HCT116 (cell line): ENCODE data around the gene TBX4. TPM values are rescaled to one million over a fixed set of nuclear protein-coding genes. Genes with fewer than 3 reads are reported as not detected.

Experiments used
- ATAC-seq: fragments of 200-7000 bp; cut with Tn5 transposase; 2 replicates; pipeline ENCODE4 v1.9.1; 2020; ENCODE audit warnings: mild to moderate bottlenecking, moderate library complexity
- BruUV-seq: library from RNA; stranded (reverse); fragments of 400-500 nt; replicated peaks from 2 replicates; lab custom pipeline; 2021; lab: Mats Ljungman, UMichigan
- CTCF ChIA-PET: fragments of 300-600 bp; sonication (Branson Sonifier 250); formaldehyde crosslinking; loops from one replicate; lab custom pipeline; 2021; ENCODE audit warnings: antibody characterized with exemption; lab: Charles Lee
- POLR2A ChIA-PET: fragments of 300-600, 350-600 bp; sonication (Branson Sonifier 250); formaldehyde crosslinking; loops from one replicate; lab custom pipeline; 2021; ENCODE audit warnings: antibody characterized with exemption; lab: Charles Lee
- RAD21 ChIA-PET, 2 experiments: fragments of 300-600 bp; sonication (Branson Sonifier 250); formaldehyde crosslinking; loops; one replicate each; lab custom pipeline; 2023; ENCODE audit warnings: low total read pairs in 2 of 2; ENCODE audit not compliant: uncharacterized antibody in 2 of 2, unreplicated experiment in 2 of 2, low non-redundant PET in 1 of 2; lab: Charles Lee
- DNase-seq: peaks from one replicate; pipeline ENCODE4 v3.0.0-alpha.2; 2010; ENCODE audit warnings: low read depth, low spot score
- H2AFZ ChIP-seq: fragments of 200-600 bp; shearing (Covaris generic), sonication (generic); 2 replicates; pipeline ENCODE4 v1.6.1; 2017; ENCODE audit warnings: low read depth, mixed run types, mixed read lengths, antibody characterized with exemption, low read length; ENCODE audit not compliant: poor library complexity, severe bottlenecking
- H3K27ac ChIP-seq: 2 replicates; pipeline ENCODE4 v1.5.1; 2012; ENCODE audit warnings: low read depth, low read length
- H3K27me3 ChIP-seq: fragments of 200-600 bp; sonication (generic); 2 replicates; pipeline ENCODE4 v1.6.1; 2016; ENCODE audit warnings: mixed run types, low read length, mixed read lengths; ENCODE audit not compliant: insufficient read depth
- H3K36me3 ChIP-seq, 2 experiments: fragments of 200-500 bp in 1 of 2; fragments of 200-600 bp in 1 of 2; sonication (Bioruptor generic) in 1 of 2; sonication (generic) in 1 of 2; 2 replicates each; pipeline versions ENCODE4 v1.5.1 to v1.6.1; 2014 to 2016; ENCODE audit warnings: low read length in 2 of 2, inconsistent platforms in 1 of 2, mixed read lengths in 1 of 2, mixed run types in 1 of 2; ENCODE audit not compliant: insufficient read depth in 2 of 2, control insufficient read depth in 1 of 2
- H3K4me1 ChIP-seq, 2 experiments: fragments of 200-600 bp in 1 of 2; sonication (generic) in 1 of 2; 2 replicates each; pipeline versions ENCODE4 v1.5.1 to v1.6.1; 2012 to 2017; ENCODE audit warnings: low read length in 2 of 2, inconsistent platforms in 1 of 2, mild to moderate bottlenecking in 1 of 2, mixed read lengths in 1 of 2, mixed run types in 1 of 2, moderate library complexity in 1 of 2; ENCODE audit not compliant: insufficient read depth in 2 of 2, control insufficient read depth in 1 of 2
- H3K4me2 ChIP-seq: fragments of 200-600 bp; sonication (generic); 2 replicates; pipeline ENCODE4 v1.6.1; 2017; ENCODE audit warnings: mixed run types, low read length, mixed read lengths
- H3K4me3 ChIP-seq, 2 experiments: fragments of 200-600 bp in 1 of 2; sonication (generic) in 1 of 2; replicated peaks in 1 of 2; 2 replicates each; pipeline ENCODE4 v1.5.1; 2011 to 2016; ENCODE audit warnings: low read length in 2 of 2, control low read depth in 1 of 2, low read depth in 1 of 2, mild to moderate bottlenecking in 1 of 2, mixed read lengths in 1 of 2, mixed run types in 1 of 2
- H3K79me2 ChIP-seq: fragments of 200-600 bp; sonication (generic); 2 replicates; pipeline ENCODE4 v1.6.1; 2017; ENCODE audit warnings: mild to moderate bottlenecking, mixed run types, low read length, moderate library complexity, mixed read lengths; ENCODE audit not compliant: insufficient read depth
- H3K9ac ChIP-seq: fragments of 200-600 bp; sonication (generic); 2 replicates; pipeline ENCODE4 v1.6.1; 2016; ENCODE audit warnings: low read length, mixed read lengths
- H3K9me2 ChIP-seq: fragments of 200-600 bp; sonication (generic), shearing (Covaris generic); 2 replicates; pipeline ENCODE4 v1.6.1; 2017; ENCODE audit warnings: mixed run types, mild to moderate bottlenecking, moderate library complexity; ENCODE audit not compliant: insufficient read depth
- H3K9me3 ChIP-seq, 2 experiments: fragments of 200-500 bp in 1 of 2; fragments of 200-600 bp in 1 of 2; sonication (Bioruptor generic) in 1 of 2; sonication (generic) in 1 of 2; 2 replicates each; pipeline ENCODE4 v1.6.1; 2014 to 2017; ENCODE audit warnings: low read length in 2 of 2, mixed read lengths in 2 of 2, inconsistent platforms in 1 of 2, low read depth in 1 of 2, mild to moderate bottlenecking in 1 of 2, mixed run types in 1 of 2, moderate library complexity in 1 of 2; ENCODE audit not compliant: control insufficient read depth in 1 of 2, insufficient read depth in 1 of 2
- H4K20me1 ChIP-seq: fragments of 200-600 bp; sonication (generic), shearing (Covaris generic); 2 replicates; pipeline ENCODE4 v1.6.1; 2017; ENCODE audit warnings: mixed run types, mild to moderate bottlenecking, moderate library complexity; ENCODE audit not compliant: insufficient read depth
- CBX3 ChIP-seq: IDR thresholded peaks from 2 replicates; pipeline ENCODE4 v1.6.1; 2012; ENCODE audit warnings: low read depth
- CEBPB ChIP-seq: IDR thresholded peaks from 2 replicates; pipeline ENCODE4 v1.6.1; 2012; ENCODE audit warnings: low read depth
- CTCF ChIP-seq, 3 experiments: fragments of 200-600 bp in 1 of 3; sonication (generic) in 1 of 3; IDR thresholded peaks in 2 of 3; conservative IDR thresholded peaks in 1 of 3; 2 replicates each; pipeline ENCODE4 v1.5.1; 2012 to 2017; ENCODE audit warnings: low read depth in 2 of 3, low read length in 2 of 3, antibody characterized with exemption in 1 of 3, borderline replicate concordance in 1 of 3, control low read depth in 1 of 3, mild to moderate bottlenecking in 1 of 3, mixed read lengths in 1 of 3, mixed run types in 1 of 3, moderate library complexity in 1 of 3; ENCODE audit not compliant: insufficient read depth in 1 of 3
- EGR1 ChIP-seq: IDR thresholded peaks from 2 replicates; pipeline ENCODE4 v1.6.1; 2012; ENCODE audit warnings: low read depth
- ELF1 ChIP-seq: IDR thresholded peaks from 2 replicates; pipeline ENCODE4 v1.6.1; 2012; ENCODE audit warnings: low read depth, borderline replicate concordance
- EZH2 ChIP-seq: fragments of 200-600 bp; sonication (generic); IDR thresholded peaks from 2 replicates; pipeline ENCODE4 v1.6.1; 2017; ENCODE audit warnings: antibody characterized with exemption, mixed run types
- EZH2phosphoT487 ChIP-seq: fragments of 200-600 bp; IDR thresholded peaks from 2 replicates; pipeline ENCODE4 v1.6.1; 2018; ENCODE audit warnings: antibody characterized with exemption, borderline replicate concordance
- FOSL1 ChIP-seq: IDR thresholded peaks from 2 replicates; pipeline ENCODE4 v1.6.1; 2012; ENCODE audit warnings: low read depth
- POLR2A ChIP-seq: IDR thresholded peaks from 2 replicates; pipeline ENCODE4 v1.7.0; 2011; ENCODE audit warnings: borderline replicate concordance; ENCODE audit not compliant: insufficient read depth, insufficient read length; ENCODE audit errors: extremely low read depth
- POLR2AphosphoS5 ChIP-seq: IDR thresholded peaks from 2 replicates; pipeline ENCODE4 v1.6.1; 2011; ENCODE audit warnings: mild to moderate bottlenecking, low read depth, low read length, moderate library complexity
- RAD21 ChIP-seq: IDR thresholded peaks from 2 replicates; pipeline ENCODE4 v1.6.1; 2012; ENCODE audit warnings: low read depth, mild to moderate bottlenecking
- SIN3A ChIP-seq: IDR thresholded peaks from 2 replicates; pipeline ENCODE4 v1.6.1; 2012; ENCODE audit warnings: low read depth
- SRF ChIP-seq: IDR thresholded peaks from 2 replicates; pipeline ENCODE4 v1.6.1; 2012; ENCODE audit warnings: low read depth
- TCF7L2 ChIP-seq: IDR thresholded peaks from 2 replicates; pipeline ENCODE4 v1.7.0; 2011; ENCODE audit warnings: borderline replicate concordance, inconsistent platforms; ENCODE audit not compliant: insufficient read depth, insufficient read length; ENCODE audit errors: extremely low read depth
- YY1 ChIP-seq: IDR thresholded peaks from 2 replicates; pipeline ENCODE4 v1.6.1; 2011; ENCODE audit warnings: low read length, low read depth, moderate library complexity, mild to moderate bottlenecking; ENCODE audit not compliant: insufficient replicate concordance; ENCODE audit errors: extremely low read depth
- ZNF274 ChIP-seq: fragments of 200-500 bp; sonication (Bioruptor generic); IDR thresholded peaks from 2 replicates; pipeline ENCODE4 v1.6.1; 2014; ENCODE audit warnings: mild to moderate bottlenecking, low read depth, low read length, inconsistent platforms
- intact Hi-C: fragments of 100-400 bp; cut with micrococcal nuclease; formaldehyde crosslinking; loops from 2 replicates; pipeline ENCODE4 v1.10.0; 2022
- total RNA-seq: library from RNA; stranded (reverse); gene quantifications from one replicate; pipeline ENCODE4 v1.2.1, GENCODE V29; 2021; ENCODE audit not compliant: unreplicated experiment
- TF ChIP-seq, protein P1 (sequence below): IDR thresholded peaks from 2 replicates; pipeline ENCODE4 v1.6.1; 2012
- TF ChIP-seq, protein P2 (sequence below): IDR thresholded peaks from 2 replicates; pipeline ENCODE4 v1.6.1; 2012

The TBX4 gene
- total RNA-seq, 1 experiment from 2014 or later = 0.27 TPM

GRCh38 chr17:61403801-61404662, 48.2 kb upstream of the TBX4 start:
- Histone ChIP-seq H2AFZ (no peak overlapping the region), H3K4me2 (no peak overlapping the region), H3K9ac (no peak overlapping the region), H3K36me3 (no peaks in the 10 kb centered on the region), H3K9me3 (no peaks in the 10 kb centered on the region), H4K20me1 (no peaks in the 10 kb centered on the region), H3K27ac (no peak overlapping the region), H3K79me2 (no peaks in the 10 kb centered on the region)
- DNase-seq = no peak
- intact Hi-C loops = no loop called here
- no TSS peak for BruUV-seq
- CTCF ChIA-PET = no interaction called here
- TF ChIP-seq TCF7L2 (no peak), CEBPB (no peak), YY1 (no peak), CTCF (IDR thresholded peaks at IDR 0.05 in 2 of 3, conservative IDR thresholded peaks at IDR 0.05 in 1 of 3; ENCODE audit: borderline replicate concordance in 1 of 3, insufficient read depth in 1 of 3, low read depth in 2 of 3, low read length in 2 of 3) (no peak), SRF (no peak), CBX3 (no peak), FOSL1 (no peak), EGR1 (no peak), RAD21 (no peak), EZH2 (no peak), POLR2A (no peak), SIN3A (no peak), ZNF274 (no peak), POLR2AphosphoS5 (no peak), EZH2phosphoT487 (no peak), ELF1 (no peak)
- TF ChIP-seq, protein P1, sequence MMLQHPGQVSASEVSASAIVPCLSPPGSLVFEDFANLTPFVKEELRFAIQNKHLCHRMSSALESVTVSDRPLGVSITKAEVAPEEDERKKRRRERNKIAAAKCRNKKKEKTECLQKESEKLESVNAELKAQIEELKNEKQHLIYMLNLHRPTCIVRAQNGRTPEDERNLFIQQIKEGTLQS = no peak
- TF ChIP-seq, protein P2, sequence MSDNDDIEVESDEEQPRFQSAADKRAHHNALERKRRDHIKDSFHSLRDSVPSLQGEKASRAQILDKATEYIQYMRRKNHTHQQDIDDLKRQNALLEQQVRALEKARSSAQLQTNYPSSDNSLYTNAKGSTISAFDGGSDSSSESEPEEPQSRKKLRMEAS = no peak
- TF ChIP-seq, all 23 proteins: peak for 0
- Histone ChIP-seq H3K4me1 (peaks cover 5% of the 10 kb centered on the region in 2 experiments; a peak in 3 of 4 replicates), H3K27me3 (no peaks in the 10 kb centered on the region), H3K4me3 (no peak overlapping the region), H3K9me2 (no peaks in the 10 kb centered on the region)
- ChIA-PET RAD21 (no interaction called here), POLR2A (no interaction called here)
- ATAC-seq = no peak
